Retina (tissue), 1 donor: ENCODE measurements around the gene PMAIP1.

Experiments
- DNase-seq: peaks from one replicate; pipeline ENCODE4 v3.0.0-alpha.2; 2016

Gene PMAIP1

GRCh38 chr18:59915606-59916005, 15.8 kb downstream of the PMAIP1 start:
- DNase-seq = no peak

DNA sequence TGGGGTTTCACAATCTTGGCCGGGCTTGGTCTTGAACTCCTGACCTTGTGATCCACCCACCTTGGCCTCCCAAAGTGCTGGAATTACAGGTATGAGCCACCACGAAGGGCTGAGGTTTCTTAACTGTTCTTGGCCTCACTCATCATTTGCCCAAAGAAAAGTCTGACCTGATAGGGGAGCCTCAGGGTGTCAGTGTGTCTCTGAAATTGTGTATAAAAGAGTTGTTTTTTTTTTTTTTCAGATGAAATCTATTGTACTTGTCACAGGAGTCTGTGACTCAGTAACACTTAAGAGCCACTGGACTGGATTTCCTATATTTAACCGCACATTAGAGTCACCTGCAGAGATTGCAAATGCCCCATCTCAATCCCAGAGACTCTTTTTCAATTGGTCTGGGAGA, 16.9 kb downstream of the PMAIP1 start:
- no peak for DNase-seq

DNA sequence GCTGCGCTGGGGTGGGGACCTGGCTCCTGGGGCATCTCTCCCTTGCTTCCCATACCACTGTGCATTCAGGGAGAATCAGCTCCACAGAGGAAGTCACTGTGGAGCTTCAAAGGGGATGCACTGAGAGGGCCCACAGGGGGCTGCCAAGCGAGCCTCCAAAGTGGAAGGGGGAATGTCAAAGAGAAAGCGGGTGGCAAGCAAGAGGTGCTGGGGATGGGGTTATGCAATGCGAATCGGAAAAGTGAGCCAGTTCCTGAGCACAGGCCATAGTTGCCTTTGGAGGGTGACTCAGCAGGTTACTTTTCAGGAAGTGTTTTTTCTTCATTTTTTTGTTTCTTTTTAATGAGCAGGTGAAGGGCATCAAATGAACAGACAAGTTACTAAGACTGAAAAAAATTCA, 17.6 kb downstream of the PMAIP1 start:
- no peak for DNase-seq

DNA sequence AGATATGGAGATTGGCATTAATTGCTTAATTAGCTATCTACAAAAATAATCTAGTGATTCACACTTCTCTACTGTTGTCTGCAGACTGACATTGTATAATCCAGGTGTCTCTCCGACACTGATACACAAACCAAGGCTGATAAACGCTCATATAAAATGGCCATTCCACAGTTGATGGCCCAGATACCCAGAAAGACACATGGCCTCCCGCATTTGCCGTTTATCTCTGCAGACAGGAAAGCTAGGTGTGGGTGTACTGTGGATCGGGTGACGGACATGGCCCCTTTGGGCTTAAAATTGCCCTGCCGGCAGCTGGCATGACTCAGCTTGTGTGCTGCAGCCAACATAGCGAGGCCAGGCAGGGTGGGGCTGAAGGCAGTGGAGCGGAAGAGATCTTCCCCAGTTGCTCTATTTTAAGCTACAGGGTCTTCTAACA, 18.5 kb downstream of the PMAIP1 start:
- peak; percentile 32 for DNase-seq

DNA sequence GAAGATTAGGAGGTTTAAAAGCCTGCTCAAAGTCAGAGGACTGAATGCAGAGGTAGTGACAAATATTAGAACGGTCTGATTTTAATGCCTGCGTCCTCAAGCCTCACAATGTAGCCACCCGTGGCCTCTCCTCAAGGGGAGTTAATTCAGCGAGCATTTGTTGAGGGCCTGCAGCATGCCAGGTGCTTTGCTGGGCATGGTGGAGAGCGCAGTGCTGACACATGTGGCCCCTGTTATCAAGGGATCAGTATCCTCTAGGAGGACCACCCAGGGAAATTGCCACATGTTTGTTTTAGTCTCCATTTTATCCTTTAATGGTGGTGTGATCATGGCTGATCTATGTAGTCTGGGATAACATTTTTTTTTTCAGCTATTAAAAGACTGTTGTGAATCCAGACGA, 19.2 kb downstream of the PMAIP1 start:
- no peak for DNase-seq

- DNase-seq = no peak
Observed at GRCh38 chr18:59921384-59921891, 21.6 kb downstream of the PMAIP1 start.

DNA sequence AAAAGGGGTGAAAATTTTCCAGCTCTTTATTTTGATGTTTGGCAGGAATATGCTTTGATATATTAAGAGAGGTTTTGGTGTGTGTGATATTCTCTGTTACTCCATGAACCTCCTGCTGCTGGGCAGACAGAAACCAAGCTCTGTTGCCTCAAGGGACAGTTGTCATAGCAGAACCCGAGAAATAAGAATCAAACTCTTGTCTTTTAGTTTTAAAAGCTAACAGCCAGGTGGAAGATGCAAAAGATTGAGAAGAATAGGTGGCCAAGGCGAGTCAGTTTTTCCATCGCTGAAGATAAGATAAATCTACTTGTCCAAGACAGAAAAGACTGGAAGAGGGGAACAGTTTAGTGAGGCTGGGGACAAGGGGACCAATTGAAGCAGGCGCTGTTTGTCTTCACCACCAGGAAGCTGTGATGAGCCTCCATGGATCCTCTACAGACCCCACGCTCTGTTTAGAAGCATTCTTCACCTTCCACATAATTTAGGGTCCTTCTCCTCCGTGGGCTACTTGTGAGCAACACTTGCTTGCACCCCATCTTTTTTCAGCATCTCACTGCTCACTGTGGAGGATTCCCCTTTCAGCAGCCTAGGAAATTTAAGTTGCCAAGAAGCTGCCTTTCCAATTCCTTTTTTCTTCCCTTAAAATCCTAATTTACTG, 23.9 kb downstream of the PMAIP1 start:
- no peak for DNase-seq

- no peak for DNase-seq
Observed at GRCh38 chr18:59926131-59926530, 26.3 kb downstream of the PMAIP1 start.

GRCh38 chr18:59927246-59927825, 27.5 kb downstream of the PMAIP1 start:
- DNase-seq = no peak

- no peak for DNase-seq
Observed at GRCh38 chr18:59928201-59928600, 28.4 kb downstream of the PMAIP1 start.

DNA sequence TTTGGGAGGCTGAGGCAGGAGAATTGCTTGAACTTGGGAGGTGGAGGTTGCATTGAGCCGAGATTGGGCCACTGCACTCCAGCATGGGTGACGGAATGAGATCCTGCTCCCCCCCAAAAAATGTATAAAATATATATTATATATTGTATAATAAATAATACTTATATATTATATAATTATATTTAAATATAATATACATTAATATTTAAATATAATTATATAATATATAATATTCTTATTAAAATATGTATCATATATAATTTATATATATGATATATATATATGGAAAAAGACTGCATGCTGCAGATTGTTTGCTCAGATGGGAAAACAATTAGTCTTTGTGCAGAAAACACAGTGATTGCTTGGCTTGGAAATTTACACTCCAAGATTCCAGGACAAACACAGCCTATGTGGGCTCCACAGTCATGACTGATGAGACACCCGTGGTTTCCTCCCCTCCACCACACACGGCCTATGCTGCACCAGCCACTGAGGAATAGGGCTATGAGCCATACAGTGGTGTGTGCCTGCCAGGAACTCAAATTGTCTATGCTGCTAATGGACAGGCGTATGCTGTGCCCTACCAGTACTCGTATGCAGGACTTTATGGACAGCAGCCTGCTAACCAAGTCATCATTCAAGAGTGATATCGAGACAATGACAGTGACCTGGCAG, 30.0 kb downstream of the PMAIP1 start:
- DNase-seq = no peak

DNA sequence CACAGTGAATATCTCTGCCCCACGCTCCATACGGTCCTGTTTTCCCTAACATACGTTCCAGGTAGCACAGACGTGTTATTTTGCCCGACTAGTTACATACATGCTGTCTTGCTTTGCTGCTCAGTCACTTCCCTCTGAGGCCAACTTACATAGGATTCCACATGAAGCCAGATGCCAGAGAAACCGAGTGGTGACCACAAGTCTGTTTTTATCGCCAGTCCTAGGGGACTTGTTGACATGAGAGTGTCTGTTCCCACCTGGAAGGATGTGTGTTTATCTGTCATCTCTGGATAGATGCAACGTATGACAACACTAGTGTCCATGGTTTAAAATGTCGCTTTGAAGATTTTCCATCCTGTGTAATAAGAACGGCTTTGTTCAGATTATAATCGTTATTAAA, 32.6 kb downstream of the PMAIP1 start:
- DNase-seq = no peak

DNA sequence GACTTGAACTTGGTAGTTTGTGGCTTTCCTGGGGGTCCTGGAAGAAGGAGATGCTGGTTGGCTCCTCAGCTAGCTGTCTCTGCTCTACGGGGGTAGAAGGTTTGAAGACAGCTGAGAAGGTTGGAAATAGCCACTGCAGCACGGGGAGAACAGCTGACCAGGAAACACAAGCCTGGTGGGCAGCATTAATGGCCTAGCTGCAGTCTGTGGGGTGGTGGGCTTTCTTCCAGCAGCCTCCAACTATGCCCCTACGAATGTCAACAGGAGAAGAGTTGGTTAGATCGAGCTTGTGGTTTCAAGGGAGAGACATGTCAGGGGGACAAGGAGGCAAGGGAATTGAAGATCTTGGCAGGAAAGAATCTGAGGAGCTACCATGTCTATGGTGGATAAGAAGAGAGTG, 38.9 kb downstream of the PMAIP1 start:
- DNase-seq = no peak

DNA sequence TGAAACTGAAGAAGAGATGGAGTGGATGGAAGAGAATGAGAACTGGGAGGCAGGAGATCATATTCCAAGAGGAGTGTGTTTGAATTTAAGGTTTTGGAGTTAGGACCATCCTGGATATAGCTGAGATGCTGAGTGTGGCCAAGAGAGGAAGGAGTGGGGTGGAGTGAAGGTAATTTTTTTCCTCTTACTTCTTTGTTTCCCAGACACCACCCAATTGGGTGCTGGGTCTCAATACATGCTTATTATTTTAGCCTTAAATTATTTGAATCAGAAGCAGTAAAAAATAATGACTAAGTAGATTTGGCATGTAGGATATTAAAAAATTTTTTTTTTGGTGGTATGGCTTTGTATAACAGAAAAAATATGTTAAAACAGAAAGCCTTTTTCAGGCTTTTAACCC, 39.3 kb downstream of the PMAIP1 start:
- no peak for DNase-seq

DNA sequence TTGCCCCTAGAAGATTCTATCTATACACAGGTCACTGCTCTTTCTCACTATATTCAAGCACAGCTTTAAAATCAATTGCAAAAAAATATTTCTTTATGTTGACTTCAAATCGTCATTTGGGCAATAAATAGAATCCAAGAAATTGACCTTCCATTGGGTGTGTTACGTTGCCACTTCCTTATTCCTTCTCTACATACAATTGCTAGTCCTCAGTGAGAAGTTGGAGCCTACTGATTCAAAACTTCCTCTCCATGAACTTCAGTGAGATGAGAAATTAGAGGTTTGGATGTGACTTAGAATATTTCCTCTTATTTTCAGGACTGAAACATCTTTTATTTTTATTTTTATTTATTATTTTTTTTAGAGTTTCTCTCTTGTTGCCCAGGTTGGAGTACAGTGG, 40.3 kb downstream of the PMAIP1 start:
- DNase-seq = no peak

GRCh38 chr18:59941331-59941730, 41.5 kb downstream of the PMAIP1 start:
- no peak for DNase-seq

GRCh38 chr18:59942601-59943000, 42.8 kb downstream of the PMAIP1 start:
- DNase-seq = no peak

DNA sequence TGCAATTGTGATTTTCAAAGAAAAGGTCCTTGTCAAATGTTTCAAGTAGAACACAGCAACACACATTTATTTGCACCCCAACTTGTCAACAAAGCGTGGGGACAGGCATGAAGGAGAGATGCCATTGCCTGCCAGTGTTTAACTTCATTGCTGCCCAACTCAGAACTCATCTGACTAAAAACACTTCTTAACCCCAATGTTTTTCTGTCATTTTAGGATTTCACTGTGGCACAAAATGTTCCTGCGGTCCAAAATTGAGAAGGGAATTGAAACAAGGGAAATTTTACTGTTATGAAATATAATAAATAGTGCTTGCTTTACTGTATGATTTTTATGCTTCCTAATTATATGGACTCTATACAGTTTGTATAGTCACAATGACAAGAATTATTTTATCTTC, 45.7 kb downstream of the PMAIP1 start:
- DNase-seq = no peak

DNA sequence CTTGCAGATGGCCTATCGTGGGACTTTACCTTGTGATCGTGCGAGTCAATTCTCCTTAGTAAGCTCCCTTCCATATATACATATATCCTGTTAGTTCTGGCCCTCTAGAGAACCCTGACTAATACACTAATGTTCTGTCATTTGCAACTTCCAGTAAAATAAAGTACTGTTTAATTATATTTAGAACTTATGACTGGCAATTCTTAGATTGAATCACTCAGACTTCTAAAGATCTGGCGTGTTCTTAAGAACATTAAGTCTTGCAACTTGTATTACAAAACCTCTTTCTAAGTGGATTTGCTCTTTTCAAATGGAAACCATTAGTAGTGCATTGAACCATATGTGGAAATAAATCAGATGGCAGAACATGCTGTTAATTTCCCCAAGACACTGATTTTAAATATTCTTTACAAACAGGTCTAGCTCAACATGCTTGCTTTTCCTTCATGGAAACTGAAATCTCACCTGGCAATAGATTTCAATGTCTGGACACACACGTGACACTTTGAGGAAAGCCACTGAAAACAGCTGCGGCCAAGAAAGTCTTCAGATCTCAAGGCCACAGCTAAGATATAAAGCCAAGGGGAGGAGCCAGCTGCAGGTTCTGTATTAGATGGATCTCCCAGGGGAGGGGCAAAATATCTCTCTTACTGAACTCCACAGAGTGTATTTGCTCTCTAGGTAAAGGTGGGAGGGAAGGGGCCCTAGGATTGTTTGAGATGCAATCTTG, 50.6 kb downstream of the PMAIP1 start:
- no peak for DNase-seq

- no peak for DNase-seq
Observed at GRCh38 chr18:59951591-59951990, 51.8 kb downstream of the PMAIP1 start.

GRCh38 chr18:59952283-59953007, 52.6 kb downstream of the PMAIP1 start:
- DNase-seq = no peak
